ENCODE results near the gene LRG1. TPM values are rescaled to one million over a fixed set of nuclear protein-coding genes. Genes with fewer than 3 reads are reported as not detected.

Gene LRG1
- 0.29 and 0.43 TPM in 2 replicates for total RNA-seq (2014; rRNA removed; shearing (Covaris generic))

- no peak for DNase-seq (ENCODE audit: low spot score)
Observed at GRCh38 chr19:4539693-4540581, at the start of gene LRG1. Gene LRG1 (minus strand): TSS chr19:4540036. CDS start chr19:4540013, 23 bp downstream.

- no peak for DNase-seq (ENCODE audit: low spot score)
Observed at GRCh38 chr19:4588291-4588761, 48.5 kb upstream of the LRG1 start.

GRCh38 chr19:4587527-4587926, 47.7 kb upstream of the LRG1 start:
- DNase-seq (ENCODE audit: low spot score), result no peak

GRCh38 chr19:4586691-4587090, 46.9 kb upstream of the LRG1 start:
- DNase-seq (ENCODE audit: low spot score), result no peak

- DNase-seq (ENCODE audit: low spot score), result no peak
Observed at GRCh38 chr19:4586245-4586644, 46.4 kb upstream of the LRG1 start.

GRCh38 chr19:4585556-4585955, 45.7 kb upstream of the LRG1 start:
- no peak for DNase-seq (ENCODE audit: low spot score)

- DNase-seq (ENCODE audit: low spot score), result no peak
Observed at GRCh38 chr19:4584670-4585460, 45.0 kb upstream of the LRG1 start.

- no peak for DNase-seq (ENCODE audit: low spot score)
Observed at GRCh38 chr19:4583961-4584669, 44.3 kb upstream of the LRG1 start.

- peak; percentile 75 for DNase-seq (ENCODE audit: low spot score)
Observed at GRCh38 chr19:4582980-4583842, 43.4 kb upstream of the LRG1 start.

GRCh38 chr19:4581666-4582553, 42.1 kb upstream of the LRG1 start:
- no peak for DNase-seq (ENCODE audit: low spot score)

- no peak for DNase-seq (ENCODE audit: low spot score)
Observed at GRCh38 chr19:4580961-4581665, 41.3 kb upstream of the LRG1 start.

GRCh38 chr19:4580021-4580901, 40.4 kb upstream of the LRG1 start:
- DNase-seq (ENCODE audit: low spot score), result no peak

GRCh38 chr19:4579389-4579788, 39.6 kb upstream of the LRG1 start:
- no peak for DNase-seq (ENCODE audit: low spot score)

- no peak for DNase-seq (ENCODE audit: low spot score)
Observed at GRCh38 chr19:4578552-4579248, 38.9 kb upstream of the LRG1 start.

- peak; percentile 47 for DNase-seq (ENCODE audit: low spot score)
Observed at GRCh38 chr19:4577020-4577782, 37.4 kb upstream of the LRG1 start.

GRCh38 chr19:4576016-4576933, 36.4 kb upstream of the LRG1 start:
- DNase-seq (ENCODE audit: low spot score), result peak; percentile 39

Measured in H4 (cell line).